HG03095 (cell line): ENCODE data around the gene KLRK1.
"Not testable (repeated sequence)": the region's sequence is repeated elsewhere in the genome, so short reads cannot be mapped to it uniquely, and the experiment has no call there.

Experiments used
- ATAC-seq: cut with Tn5 transposase; IDR thresholded peaks from one replicate; pipeline ENCODE4 v1.9.1; 2021; ENCODE audit warnings: moderate library complexity; ENCODE audit not compliant: unreplicated experiment

KLRK1 gene

DNA sequence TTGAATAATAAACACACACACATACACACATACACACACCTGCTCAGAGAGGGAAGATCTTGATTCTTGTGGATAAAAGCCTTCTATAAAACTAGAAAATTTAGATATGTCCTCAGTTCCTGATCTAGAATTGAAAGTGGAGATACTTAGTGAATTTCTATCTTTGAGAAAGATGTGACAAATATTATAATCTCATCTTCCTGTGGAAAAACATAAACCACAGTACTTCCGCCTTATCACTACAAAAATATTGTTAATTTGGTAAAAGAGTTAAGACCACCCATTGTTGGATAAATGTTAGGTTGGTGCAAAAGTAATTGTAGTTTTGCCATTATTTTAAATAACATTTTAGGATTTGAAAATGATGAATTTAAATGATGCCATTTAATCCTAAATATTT is at the start of gene KLRK1:
Gene KLRK1, minus strand, starts transcription at position 138 of the 400 bp plus-strand sequence. CDS start 1,231 bp downstream, outside the sequence.
- ATAC-seq, result no peak

DNA sequence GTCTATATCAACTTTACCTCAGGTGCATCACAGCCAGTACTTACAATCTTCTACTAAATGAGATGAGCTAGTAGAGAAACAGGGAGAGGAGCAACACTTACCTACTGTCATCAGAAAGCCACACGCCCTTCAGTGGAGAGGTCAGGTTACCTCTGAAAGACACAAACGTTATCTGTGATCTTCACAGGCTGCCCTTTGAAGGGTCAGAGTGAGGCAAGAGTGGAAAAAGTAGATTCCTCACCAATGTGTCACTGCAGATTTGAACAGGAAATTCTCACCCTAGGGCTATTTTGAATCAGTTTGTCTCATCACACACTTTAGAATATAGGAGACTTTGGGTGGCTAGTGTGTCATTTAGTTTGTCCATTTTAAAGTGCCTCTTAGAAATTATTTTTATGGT is 47.8 kb upstream of the KLRK1 start:
- not testable (repeated sequence) for ATAC-seq

DNA sequence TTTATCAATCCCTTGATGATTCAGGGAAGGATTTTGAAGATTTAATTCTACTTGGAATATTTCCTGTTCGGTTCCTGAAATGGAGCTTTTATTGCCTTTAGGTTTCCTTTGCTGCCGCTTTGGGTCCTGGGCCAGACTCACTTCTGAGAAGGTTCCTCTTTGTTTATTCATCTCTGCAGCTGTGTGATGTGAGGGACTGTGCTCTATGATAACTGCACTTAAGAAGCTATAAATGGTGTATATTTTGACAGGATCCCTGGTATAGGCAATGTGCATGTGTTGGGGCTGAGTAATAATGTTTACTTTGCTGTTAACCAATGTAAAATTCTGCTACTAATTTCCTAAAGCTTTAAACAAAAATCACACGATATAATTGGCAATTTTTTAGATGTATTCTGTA is 46.0 kb upstream of the KLRK1 start, which contains the start of gene KLRC2:
Gene KLRC2, minus strand, starts transcription at position 195 of the 400 bp plus-strand sequence. Its CDS starts 24 bp downstream, at position 171.
- ATAC-seq, result not testable (repeated sequence)

DNA sequence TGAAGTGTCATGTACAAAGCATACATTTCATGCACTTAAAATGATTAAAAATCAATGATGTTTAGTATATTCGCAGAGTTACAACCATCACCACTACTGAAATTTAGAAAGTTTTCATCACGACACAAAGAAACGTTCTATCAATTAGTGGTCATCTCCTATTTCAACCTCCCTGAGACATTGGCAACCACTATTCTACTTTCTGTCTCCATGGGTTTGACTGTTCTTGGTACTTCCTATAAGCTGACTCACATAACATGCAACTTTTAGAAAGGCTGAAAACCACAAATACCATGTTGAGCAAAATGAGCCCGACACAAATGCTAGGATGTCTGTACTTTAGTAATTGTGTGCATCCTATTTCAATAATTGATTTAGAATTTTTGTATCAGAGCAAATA is 40.8 kb upstream of the KLRK1 start:
- not testable (repeated sequence) for ATAC-seq

DNA sequence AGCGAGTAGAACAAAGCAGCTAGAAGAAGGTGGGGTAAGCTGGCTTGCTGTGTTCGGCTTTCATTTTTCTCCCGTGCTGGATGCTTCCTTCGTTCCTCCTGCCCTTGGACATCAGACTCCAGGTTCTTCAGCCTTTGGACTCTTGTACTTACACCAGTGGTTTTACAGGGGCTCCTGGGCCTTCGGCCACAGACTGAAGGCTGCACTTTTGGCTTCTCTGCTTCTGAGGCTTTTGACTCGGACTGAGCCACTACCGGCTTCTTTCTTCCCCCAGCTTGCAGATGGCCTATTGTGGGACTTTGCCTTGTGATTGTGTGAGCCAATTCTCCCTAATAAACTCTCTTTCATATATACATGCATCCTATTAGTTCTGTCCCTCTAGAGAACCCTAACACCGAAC is 36.1 kb upstream of the KLRK1 start:
- not testable (repeated sequence) for ATAC-seq

DNA sequence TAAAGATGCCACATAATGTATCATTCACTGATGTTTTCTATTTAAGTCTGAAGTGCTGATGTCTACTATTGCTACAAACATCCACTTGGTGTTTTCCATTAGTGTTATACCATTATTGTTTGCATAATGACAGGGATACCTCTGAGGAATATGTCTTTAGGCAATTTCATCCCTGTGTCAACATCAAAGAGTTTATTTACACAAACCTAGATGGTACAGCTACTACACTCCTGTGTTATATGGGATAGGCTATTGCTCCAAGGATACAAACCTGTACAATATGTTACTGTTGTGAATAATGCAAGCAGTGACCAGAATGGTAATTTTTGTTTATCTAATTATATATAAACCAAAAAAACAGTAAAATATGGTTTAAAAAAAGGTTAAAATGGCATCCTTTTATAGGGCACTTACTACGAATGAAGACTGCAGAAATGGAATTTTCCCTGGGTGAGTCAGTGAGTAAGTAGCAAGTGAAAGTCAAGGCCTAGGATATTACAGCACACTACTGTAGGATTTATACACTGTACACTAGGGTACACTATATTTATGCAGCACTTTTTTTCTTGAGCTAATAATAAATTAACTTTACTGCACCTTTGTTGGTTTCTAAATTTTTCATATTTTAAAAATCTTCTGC is 34.5 kb upstream of the KLRK1 start:
- ATAC-seq, result not testable (repeated sequence)

DNA sequence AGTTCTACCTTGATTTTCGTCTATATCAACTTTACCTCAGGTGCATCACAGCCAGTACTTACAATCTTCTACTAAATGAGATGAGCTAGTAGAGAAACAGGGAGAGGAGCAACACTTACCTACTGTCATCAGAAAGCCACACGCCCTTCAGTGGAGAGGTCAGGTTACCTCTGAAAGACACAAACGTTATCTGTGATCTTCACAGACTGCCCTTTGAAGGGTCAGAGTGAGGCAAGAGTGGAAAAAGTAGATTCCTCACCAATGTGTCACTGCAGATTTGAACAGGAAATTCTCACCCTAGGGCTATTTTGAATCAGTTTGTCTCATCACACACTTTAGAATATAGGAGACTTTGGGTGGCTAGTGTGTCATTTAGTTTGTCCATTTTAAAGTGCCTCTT is 32.3 kb upstream of the KLRK1 start:
- ATAC-seq, result not testable (repeated sequence)

DNA sequence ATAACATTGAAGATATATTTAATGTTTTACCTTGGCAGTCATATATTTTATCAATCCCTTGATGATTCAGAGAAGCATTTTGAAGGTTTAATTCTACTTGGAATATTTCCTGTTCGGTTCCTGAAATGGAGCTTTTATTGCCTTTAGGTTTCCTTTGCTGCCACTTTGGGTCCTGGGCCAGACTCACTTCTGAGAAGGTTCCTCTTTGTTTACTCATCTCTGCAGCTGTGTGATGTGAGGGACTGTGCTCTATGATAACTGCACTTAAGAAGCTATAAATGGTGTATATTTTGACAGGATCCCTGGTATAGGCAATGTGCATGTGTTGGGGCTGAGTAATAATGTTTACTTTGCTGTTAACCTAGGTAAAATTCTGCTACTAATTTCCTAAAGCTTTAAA is 30.5 kb upstream of the KLRK1 start, which contains the start of gene KLRC3:
Gene KLRC3, minus strand, starts transcription at position 262 of the 400 bp plus-strand sequence. Its CDS starts 45 bp downstream, at position 217.
- not testable (repeated sequence) for ATAC-seq

DNA sequence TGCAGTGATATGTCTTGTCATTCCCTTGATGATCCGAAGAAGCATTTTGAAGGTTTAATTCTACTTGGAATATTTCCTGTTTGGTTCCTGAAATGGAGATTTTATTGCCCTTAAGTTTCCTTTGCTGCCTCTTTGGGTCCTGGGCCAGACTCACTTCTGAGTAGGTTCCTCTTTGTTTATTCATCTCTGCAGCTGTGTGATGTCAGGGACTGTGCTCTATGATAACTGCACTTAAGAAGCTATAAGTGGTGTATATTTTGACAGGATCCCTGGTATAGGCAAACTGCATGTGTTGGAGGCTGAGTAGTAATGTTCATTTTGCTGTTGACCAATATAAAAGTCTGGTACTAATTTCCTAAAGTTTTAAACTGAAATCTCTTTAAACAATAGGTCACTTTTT is 19.6 kb upstream of the KLRK1 start, which contains the start of gene KLRC4:
Gene KLRC4, minus strand, starts transcription at position 366 of the 400 bp plus-strand sequence. Its CDS starts 182 bp downstream, at position 184.
- ATAC-seq, result no peak

DNA sequence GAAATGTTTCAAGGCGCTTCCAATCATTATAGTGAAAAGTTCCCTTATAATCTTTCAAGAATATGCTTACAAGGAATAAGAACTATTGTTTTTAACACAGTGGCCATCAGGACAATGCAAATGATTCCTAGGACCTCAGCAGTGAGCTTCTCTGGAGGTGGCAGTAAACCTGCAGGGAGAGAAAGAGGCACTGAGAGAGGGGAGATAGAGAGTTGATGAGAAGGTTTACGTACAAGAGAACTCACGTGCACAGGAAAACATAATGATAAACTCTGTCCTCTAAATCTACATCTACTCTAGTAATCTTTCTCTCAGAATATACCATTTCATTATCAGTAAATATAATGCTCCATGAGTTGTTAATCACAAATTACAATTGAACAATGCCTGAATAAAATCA is 19.0 kb upstream of the KLRK1 start:
- no peak for ATAC-seq

DNA sequence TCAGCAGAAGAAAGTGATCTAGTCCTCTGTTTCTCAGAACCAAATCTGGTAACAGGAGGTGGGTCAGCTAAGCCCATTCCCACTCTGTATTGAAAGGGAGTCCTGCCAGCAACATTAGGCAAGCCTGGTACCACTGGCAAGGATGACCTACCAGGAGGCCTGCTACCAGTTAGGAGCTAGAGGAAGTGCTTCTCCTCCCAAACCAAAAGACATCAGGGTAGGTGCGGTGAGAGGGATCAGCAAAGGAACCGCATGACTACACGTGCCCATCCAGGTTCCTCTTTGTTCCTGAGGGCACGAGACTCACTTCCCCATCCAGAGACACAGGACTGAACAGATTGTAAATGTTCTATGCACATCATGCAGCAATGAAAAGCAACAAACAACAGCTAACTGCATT is 16.9 kb upstream of the KLRK1 start:
- ATAC-seq, result no peak

DNA sequence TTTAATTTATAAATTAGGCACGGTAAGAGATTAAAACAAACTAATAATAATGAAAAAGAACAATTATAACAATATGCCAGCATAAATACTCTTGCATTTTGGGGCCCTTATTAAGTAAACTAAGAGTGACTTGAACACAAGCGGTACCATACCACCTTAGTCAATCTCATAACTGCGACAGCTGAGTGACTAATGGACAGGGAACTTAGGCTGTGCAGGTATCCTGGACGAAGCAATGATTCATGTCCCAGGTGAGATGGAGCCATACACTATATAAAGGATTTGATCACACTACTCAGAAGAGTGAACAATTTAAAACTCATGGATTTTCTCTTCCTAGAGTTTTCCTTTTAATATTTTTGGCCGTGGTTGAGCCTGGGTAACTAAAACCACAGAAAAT is 15.5 kb upstream of the KLRK1 start:
- ATAC-seq, result no peak

DNA sequence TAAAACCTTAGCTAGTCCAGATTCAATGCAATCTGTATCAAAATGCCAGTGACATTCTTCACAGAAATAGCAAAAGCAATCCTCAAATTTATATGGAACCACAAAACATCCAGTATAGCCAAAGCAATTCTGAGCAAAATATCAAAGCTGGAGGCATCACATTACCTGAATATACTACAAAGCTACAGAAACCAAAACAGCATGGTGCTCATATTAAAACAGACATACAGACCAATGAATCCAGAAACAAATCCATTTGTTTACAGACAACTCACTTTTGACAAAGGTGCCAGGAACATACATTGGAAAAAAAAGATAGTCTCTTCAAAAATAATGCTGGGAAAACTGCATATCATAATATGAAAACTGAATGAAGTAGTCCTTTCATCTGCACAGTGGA is 15.0 kb upstream of the KLRK1 start:
- no peak for ATAC-seq

DNA sequence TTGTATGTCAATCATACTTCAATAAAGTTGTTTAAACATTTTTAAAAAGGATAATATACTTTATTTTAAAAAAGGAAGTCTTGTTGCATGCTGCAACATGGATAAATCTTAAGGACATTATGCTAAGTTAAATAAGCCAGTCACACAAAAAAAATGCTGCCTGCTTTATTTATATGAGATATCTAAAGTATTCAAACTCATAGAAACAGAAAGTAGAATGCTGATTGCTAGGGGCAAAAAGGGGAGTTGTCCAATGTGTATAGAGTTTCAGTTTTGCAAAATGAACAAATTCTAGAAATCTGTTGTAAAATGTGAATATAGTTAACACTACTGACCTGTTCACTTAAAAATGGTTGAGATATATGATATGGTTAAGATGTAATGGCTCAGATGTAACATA is 11.0 kb upstream of the KLRK1 start:
- no peak for ATAC-seq

DNA sequence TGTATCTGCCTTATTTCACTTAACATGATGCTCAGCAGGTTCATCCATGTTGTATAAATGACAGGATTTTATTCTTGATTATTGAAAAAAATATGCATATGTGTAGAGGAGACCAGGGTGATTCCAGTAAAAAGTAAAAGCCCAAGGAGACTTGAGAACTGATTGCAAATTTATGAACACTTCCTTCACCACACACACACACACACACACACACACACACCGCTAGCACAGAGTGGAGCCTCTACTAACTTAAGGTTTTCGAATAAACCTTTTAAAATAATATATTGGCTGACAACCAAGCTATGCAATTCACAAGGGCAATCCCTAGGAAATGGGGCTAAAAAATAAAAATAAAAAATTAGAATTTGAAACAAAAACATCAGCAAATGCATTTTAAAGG is 8.3 kb upstream of the KLRK1 start:
- no peak for ATAC-seq

DNA sequence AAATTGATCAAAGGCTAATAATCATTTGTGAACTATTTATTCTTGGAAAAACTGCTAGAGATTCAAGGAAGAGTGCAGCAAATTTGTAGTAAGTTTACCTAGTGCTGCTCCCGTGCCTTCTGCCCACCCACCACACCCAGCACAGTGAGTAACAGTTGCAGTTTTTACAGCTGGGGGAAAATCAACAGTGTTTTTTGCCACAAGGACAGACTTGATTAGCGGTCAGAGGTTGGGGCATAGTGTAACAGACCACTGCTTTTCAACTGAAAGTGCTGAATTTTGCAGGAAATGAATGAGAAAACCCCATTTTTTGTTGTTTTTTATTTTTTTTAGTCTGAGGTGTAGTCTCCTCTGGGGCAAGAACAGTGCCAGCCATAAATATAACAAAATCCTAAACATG is 7.5 kb upstream of the KLRK1 start:
- ATAC-seq, result no peak

DNA sequence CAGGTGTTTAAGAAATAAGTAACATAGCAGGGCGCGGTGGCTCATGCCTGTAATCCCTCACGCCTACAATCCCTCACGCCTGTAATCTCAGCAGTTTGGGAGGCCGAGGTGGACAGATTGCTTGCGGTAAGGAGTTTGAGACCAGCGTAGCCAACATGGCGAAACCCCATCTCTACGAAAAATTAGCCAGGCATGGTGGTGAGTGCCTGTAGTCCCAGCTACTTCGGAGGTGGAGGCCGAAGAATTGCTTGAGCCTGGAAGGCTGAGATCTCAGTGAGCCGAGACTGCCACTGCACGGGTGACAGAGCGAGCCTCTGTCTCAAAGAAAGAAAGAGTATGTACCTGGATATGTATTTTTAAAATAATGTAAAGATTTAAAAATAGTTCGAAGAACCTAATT is 6.3 kb upstream of the KLRK1 start:
- ATAC-seq, result not testable (repeated sequence)

DNA sequence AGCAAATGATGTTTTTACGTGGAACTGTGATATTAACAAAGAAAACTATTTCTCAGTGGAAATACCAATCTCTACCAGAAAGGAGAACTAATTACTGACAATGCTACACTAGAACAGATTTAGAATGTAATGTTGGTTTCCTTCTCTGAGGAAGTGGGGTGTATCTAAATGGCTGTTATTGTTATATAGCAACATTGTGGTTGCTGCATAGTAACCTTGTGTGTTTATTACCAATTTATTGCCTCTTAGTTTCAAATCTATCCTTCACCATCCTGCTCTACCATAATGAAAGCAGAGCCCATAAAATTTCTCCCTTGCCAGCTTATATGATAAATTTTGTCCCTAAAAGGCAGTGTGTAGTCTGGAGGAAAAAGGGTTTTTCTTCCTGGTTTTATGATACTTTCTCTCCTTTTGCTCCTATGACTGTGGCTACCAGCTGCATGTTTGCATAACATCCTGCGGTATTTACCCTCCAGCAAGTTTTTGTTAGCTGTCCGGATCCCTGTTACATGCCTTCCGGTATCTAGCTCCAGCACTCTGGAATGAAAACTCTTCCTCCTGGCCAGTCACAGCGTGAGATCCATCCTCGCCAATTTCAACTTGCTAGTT is 5.7 kb upstream of the KLRK1 start:
- peak; percentile 84 for ATAC-seq

DNA sequence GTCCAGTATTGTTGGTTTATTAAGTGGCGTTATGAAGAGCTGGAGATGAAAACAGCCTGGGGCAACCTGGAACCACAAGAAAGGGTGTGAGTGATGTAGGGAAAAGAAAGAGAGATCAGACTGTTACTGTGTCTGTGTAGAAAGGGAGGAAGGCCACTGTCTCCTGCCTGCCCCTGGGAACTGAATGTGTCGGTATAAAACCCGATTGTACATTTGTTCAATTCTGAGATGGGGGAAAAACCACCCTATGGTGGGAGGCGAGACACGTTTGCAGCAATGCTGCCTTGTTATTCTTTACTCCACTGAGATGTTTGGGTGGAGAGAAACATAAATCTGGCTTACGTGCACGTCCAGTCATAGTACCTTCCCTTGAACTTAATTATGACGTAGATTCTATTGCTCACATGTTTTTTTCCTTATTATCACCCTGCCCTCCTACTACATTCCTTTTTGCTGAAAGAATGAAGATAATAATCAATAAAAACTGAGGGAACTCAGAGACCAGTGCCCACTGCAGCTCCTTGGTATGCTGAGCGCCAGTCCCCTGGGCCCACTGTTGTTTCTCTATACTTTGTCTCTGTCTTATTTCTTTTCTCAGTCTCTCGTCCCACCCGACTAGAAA is 4.8 kb upstream of the KLRK1 start:
- not testable (repeated sequence) for ATAC-seq

DNA sequence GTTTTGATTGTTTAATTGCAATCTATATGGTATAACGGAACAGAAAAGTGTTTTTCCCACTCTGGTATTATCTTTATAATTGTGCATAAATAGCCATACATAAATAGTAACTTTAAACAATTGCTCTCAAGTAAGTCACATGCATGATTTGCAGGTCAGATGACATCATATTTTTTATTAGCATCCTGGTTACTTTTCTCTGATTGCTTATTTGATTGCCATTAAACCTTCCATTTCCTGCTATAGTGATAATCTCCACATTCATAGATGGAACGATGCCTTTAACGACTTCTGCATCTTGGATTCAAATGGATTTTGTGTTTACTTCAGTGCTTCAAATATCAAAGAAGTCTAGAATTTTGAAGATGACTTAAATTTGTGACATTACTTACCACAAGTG is 3.5 kb upstream of the KLRK1 start:
- ATAC-seq, result no peak

DNA sequence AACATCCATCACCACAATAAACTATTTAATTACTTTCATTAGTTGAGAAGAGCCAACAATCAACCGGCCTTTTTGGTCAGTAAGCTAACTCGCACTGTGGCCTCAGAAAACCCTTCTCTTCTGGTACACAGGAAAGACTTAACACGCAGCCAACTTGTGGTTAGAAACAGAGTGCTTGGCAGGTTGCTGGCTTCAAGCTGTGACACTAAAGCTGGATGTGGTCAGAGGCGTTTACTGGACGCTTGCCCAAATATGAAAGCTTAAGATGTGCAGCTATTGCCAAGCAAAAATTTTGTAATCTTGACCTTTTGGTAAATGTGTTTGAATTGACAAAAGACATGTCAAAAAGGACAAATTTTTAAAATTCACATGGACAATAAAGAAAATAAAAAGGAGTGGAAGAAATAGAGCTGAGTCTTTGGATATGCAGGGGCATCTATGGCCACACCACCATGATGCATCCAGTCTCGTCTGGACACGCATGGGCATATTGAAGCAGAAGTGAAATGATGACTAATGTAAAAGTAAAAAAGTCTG is 2.6 kb upstream of the KLRK1 start:
- ATAC-seq, result peak; percentile 49

DNA sequence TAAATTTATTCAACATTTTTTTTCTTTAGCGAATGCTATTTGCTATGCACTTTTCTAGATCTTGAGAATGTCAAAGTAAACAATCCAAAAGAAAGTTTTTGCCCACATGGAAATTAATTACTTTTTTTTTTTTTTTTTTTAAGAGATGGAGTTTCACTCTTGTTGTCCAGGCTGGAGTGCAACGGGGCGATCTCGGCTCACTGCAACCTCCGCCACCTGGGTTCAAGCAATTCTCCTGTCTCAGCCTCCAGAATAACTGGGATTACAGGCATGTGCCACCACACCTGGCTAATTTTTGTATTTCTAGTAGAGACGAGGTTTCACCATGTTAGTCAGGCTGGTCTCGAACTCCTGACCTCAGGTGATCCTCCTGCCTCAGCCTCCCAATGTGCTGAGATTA is 1.1 kb upstream of the KLRK1 start:
- ATAC-seq, result not testable (repeated sequence)
